ENCODE data around the gene ZNF230.

The ZNF230 gene

GRCh38 chr19:44051650-44052402, 49.1 kb downstream of the ZNF230 start, which contains the start of gene ZNF223 (continued):
- peak; percentile 76 for TF ChIP-seq ZNF600 (tag by site-specific recombination; IDR thresholded peaks at IDR 0.05)
- peak; percentile 21; the same call in 1 of the 2 replicates for TF ChIP-seq ZNF623 (tag by site-specific recombination; IDR thresholded peaks at IDR 0.05)
- TF ChIP-seq ZNF621 (tag by site-specific recombination; IDR thresholded peaks at IDR 0.05), result no peak
- TF ChIP-seq HOXC10 (CRISPR knock-in tag; IDR thresholded peaks at IDR 0.05), result no peak
- TF ChIP-seq ZNF518A (tag by site-specific recombination; conservative IDR thresholded peaks at IDR 0.05; ENCODE audit: low read depth), result peak; percentile 100
- TF ChIP-seq ZNF211 (tag by site-specific recombination; IDR thresholded peaks at IDR 0.05; ENCODE audit: low read depth), result no peak
- TF ChIP-seq RBAK (tag by site-specific recombination; IDR thresholded peaks at IDR 0.05), result no peak
- TF ChIP-seq KLF8 (tag by site-specific recombination; IDR thresholded peaks at IDR 0.05), result peak; percentile 92
- no peak for TF ChIP-seq HOXA7 (CRISPR knock-in tag; IDR thresholded peaks at IDR 0.05; ENCODE audit: borderline replicate concordance)
- TF ChIP-seq BCL11A (tag by site-specific recombination; IDR thresholded peaks at IDR 0.05; ENCODE audit: low read depth), result no peak
- no peak; the same call in 1 of the 2 replicates for TF ChIP-seq ZNF548 (tag by site-specific recombination; IDR thresholded peaks at IDR 0.05)
- TF ChIP-seq SP3 (tag by site-specific recombination; IDR thresholded peaks at IDR 0.05), result peak; percentile 99
- TF ChIP-seq ZNF580 (tag by site-specific recombination; IDR thresholded peaks at IDR 0.05), result peak; percentile 95
- TF ChIP-seq ZNF658 (tag by site-specific recombination; IDR thresholded peaks at IDR 0.05), result no peak
- TF ChIP-seq ZNF76 (tag by site-specific recombination; IDR thresholded peaks at IDR 0.05; ENCODE audit: borderline replicate concordance, low read depth), result peak; percentile 100
- 0 out of 2 replicates have a peak, but pooled peaks have one; percentile 24 for TF ChIP-seq ZSCAN16 (tag by site-specific recombination; IDR thresholded peaks at IDR 0.05)
- peak; percentile 9; the same call in 1 of the 2 replicates for TF ChIP-seq INSM2 (tag by site-specific recombination; IDR thresholded peaks at IDR 0.05)
- no peak for TF ChIP-seq ZNF19 (tag by site-specific recombination; IDR thresholded peaks at IDR 0.05; ENCODE audit: low read depth)
- no peak for TF ChIP-seq ZNF48 (tag by site-specific recombination; IDR thresholded peaks at IDR 0.05)
- no peak for TF ChIP-seq ZNF624 (tag by site-specific recombination; IDR thresholded peaks at IDR 0.05)
- no peak for TF ChIP-seq ZNF513 (tag by site-specific recombination; IDR thresholded peaks at IDR 0.05)
- no peak for TF ChIP-seq SALL2 (tag by site-specific recombination; IDR thresholded peaks at IDR 0.05; ENCODE audit: borderline replicate concordance)
- TF ChIP-seq ZNF449 (tag by site-specific recombination; IDR thresholded peaks at IDR 0.05), result no peak; the same call in 1 of the 2 replicates
- peak; percentile 94 for TF ChIP-seq ZNF660 (tag by site-specific recombination; IDR thresholded peaks at IDR 0.05)
- peak; percentile 11; the same call in 1 of the 2 replicates for TF ChIP-seq ZSCAN4 (tag by site-specific recombination; IDR thresholded peaks at IDR 0.05)
- TF ChIP-seq KLF17 (tag by site-specific recombination; IDR thresholded peaks at IDR 0.05), result peak; percentile 48
- no peak for TF ChIP-seq FEZF1 (tag by site-specific recombination; IDR thresholded peaks at IDR 0.05)
